SU-DHL-6 (cell line): Measurements from ENCODE around the gene PLEKHM2.

Experiments
- CTCF ChIP-seq: fragments of 200-600 bp; sonication (generic); IDR thresholded peaks from one replicate; pipeline ENCODE4 v1.5.1; 2017; ENCODE audit warnings: antibody characterized with exemption, mild to moderate bottlenecking, low read length, moderate library complexity; ENCODE audit not compliant: insufficient read depth, poor library complexity, severe bottlenecking
- EZH2phosphoT487 ChIP-seq: fragments of 200-600 bp; sonication (generic), shearing (Covaris generic); conservative IDR thresholded peaks from 2 replicates; pipeline ENCODE4 v1.6.1; 2018; ENCODE audit warnings: mild to moderate bottlenecking, antibody characterized with exemption, low read length, moderate library complexity, mixed read lengths

GRCh38 chr1:15708486-15709137 lies 24.5 kb downstream of the PLEKHM2 start:
- TF ChIP-seq CTCF = no peak
- TF ChIP-seq EZH2phosphoT487 = no peak
